AG09319 (cell line): ENCODE measurements around the gene LRRK1.

Experiments used
- DNase-seq: peaks from one replicate; pipeline ENCODE4 v3.0.0-alpha.2; 2010; ENCODE audit warnings: low read depth; ENCODE audit errors: extremely low read depth
- TF ChIP-seq, protein P1 (sequence below): IDR thresholded peaks from 2 replicates; pipeline ENCODE4 v1.5.1; 2011; ENCODE audit warnings: low read depth, mild to moderate bottlenecking, inconsistent platforms, low read length, moderate library complexity

LRRK1 gene

DNA sequence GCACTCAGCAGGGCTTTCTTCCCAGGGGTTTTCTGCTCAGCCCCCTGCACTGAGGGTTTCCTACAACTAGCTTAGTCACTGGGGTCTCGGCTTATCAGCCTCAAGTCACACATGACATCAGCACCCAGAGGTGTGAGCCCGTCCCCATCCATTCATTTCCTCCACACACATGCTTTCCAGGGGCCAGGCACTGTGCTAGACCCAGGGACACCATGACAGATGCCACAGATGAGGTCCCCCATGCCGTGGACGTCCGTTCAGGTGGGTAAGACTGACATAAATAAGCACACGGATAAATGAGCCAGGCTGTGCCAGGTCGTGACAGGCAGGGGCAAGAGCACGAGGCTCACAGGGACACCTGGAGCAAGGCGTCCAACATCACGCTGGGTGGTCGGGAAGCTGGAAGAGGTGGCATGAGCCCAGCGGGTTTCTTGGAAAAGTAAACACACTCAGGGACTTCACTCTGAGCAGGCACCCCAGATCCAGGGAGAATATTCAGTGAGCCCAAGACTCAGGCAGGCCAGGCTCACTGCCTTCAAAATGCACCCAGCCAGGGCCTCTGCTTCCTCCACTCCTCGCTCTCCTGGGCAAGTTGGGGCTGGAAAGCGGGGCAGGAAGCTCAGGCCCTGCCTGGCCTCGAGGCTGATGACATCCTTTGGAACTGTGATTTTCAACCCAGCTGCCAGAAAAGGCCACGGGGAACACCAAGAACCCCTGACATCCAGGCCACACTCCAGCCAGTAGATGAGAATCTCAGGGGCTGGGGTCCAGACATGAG is 193.4 kb downstream of the LRRK1 start:
- DNase-seq: no peak
- TF ChIP-seq, protein P1, sequence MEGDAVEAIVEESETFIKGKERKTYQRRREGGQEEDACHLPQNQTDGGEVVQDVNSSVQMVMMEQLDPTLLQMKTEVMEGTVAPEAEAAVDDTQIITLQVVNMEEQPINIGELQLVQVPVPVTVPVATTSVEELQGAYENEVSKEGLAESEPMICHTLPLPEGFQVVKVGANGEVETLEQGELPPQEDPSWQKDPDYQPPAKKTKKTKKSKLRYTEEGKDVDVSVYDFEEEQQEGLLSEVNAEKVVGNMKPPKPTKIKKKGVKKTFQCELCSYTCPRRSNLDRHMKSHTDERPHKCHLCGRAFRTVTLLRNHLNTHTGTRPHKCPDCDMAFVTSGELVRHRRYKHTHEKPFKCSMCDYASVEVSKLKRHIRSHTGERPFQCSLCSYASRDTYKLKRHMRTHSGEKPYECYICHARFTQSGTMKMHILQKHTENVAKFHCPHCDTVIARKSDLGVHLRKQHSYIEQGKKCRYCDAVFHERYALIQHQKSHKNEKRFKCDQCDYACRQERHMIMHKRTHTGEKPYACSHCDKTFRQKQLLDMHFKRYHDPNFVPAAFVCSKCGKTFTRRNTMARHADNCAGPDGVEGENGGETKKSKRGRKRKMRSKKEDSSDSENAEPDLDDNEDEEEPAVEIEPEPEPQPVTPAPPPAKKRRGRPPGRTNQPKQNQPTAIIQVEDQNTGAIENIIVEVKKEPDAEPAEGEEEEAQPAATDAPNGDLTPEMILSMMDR: no peak

DNA sequence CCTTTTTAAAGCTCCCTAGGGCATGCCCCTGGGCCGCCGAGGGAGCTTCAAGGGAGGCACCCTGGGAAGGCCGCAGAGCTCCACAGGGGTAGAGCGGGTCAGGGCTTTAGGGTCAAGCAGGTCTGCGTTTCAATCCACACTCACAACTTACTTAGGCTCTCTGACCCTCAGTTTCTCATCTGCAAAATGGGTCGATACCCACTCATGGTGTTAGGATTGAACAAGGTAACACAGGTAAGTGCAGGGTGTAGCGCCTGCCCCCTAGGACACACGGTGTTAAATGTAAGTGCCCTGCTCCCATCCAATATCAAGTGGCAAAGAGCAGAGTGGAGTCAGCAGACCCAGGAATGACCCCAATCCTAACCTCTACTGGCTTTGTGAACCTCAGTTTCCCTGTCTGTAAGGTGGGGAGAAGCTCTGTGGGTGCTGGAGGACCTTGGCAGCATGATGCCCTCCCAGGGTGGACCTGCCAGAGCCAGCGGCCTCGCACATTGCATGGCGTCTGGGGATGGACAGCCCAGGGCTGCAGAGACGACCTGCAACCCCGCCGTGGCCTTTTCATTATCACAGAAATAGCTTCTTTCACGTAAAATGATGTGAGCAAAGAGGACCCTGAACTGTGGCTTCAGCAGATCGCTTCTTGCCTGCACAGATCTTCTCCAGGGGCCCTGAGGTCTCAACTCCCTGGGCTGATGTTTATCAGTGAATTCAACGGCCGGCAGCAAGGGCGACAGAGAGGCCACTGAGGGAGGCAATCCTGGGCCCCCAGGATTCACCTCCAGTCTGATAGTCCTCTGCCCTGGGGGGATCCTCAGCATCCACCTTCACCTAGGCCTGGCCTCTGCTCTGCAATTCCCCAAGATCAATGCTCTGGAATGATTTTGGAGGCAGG is 194.2 kb downstream of the LRRK1 start:
- no peak for DNase-seq
- TF ChIP-seq, protein P1: no peak

DNA sequence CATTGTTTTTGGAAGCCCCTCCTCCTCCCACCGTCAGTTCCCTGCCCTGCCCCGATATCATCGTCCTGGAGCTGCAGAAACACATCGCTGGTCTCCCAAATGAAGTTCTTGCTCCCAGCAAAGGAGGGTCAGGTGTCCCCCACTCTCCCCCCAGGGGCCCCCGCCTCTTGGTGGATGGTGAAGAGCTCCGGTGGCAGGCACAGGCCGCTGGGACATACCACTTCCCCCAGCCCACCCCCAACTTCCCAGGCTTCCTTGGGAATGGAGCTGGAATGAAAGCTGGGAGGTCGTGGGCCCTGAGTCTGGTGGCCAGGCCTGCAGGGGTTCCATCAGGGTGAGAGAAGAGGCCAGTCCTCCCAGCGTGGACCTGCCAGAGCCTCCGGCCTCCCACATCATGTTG is 195.0 kb downstream of the LRRK1 start:
- DNase-seq: no peak
- TF ChIP-seq, protein P1: no peak

GRCh38 chr15:101114610-101115009 is 195.5 kb downstream of the LRRK1 start:
- no peak for DNase-seq

DNA sequence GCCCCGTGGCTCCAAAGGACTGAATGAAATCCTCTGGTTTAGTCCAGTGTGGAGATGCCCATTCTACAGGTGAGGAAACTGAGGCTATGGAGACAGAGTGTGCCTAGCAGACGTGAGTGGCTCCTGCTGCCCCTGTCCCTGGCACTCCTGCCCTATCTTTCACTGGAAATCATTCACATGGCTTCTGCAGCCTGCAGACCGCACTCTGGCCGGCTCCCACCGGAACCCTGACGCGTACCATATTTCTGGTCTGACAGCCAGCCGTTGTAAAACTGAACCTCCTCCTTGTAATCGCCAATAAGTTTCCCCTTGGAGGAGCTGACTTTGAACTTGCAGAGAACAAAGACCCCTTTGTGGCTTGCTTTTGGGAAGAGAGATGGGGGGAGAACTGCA is 196.2 kb downstream of the LRRK1 start:
- TF ChIP-seq, protein P1: no peak
- no peak for DNase-seq

More at GRCh38 chr15:101114610-101115009, 195.5 kb downstream of the LRRK1 start:
- TF ChIP-seq, protein P1: no peak

GRCh38 chr15:101115786-101116680 is 196.9 kb downstream of the LRRK1 start:
- TF ChIP-seq, protein P1: no peak
- no peak for DNase-seq

- no peak for DNase-seq
- TF ChIP-seq, protein P1: no peak
Observed at GRCh38 chr15:101116681-101116976, 197.5 kb downstream of the LRRK1 start.
